VCaP (cell line): ENCODE results near the gene IRF1.

Source experiments
- H3K27ac ChIP-seq: fragments of 450-650 bp; 2 replicates; pipeline ENCODE4 v1.5.1; 2017
- CTCF ChIP-seq: fragments of 450-650 bp; conservative IDR thresholded peaks from 2 replicates; pipeline ENCODE4 v1.5.1; 2017; ENCODE audit warnings: mild to moderate bottlenecking, moderate library complexity

The IRF1 gene

GRCh38 chr5:132455614-132456115 is 34.9 kb downstream of the IRF1 start:
- H3K27ac ChIP-seq: no peak overlapping the region
- TF ChIP-seq CTCF: no peak

- TF ChIP-seq CTCF: no peak
- H3K27ac ChIP-seq: no peak overlapping the region
Observed at GRCh38 chr5:132454361-132454760, 36.2 kb downstream of the IRF1 start.

GRCh38 chr5:132451387-132451786 is 39.2 kb downstream of the IRF1 start:
- no peak for TF ChIP-seq CTCF
- H3K27ac ChIP-seq: no peak overlapping the region

- H3K27ac ChIP-seq: no peak overlapping the region; the same call in 1 of the 2 replicates
- no peak for TF ChIP-seq CTCF
Observed at GRCh38 chr5:132449060-132449459, 41.5 kb downstream of the IRF1 start.

- H3K27ac ChIP-seq: peak overlapping the region; percentile 52
- TF ChIP-seq CTCF: no peak
Observed at GRCh38 chr5:132447196-132447595, 43.4 kb downstream of the IRF1 start.

GRCh38 chr5:132446621-132447020 is 44.0 kb downstream of the IRF1 start:
- H3K27ac ChIP-seq: peak overlapping the region; percentile 52
- TF ChIP-seq CTCF: no peak

GRCh38 chr5:132445930-132446329 is 44.6 kb downstream of the IRF1 start:
- peak overlapping the region; percentile 52 for H3K27ac ChIP-seq
- no peak for TF ChIP-seq CTCF

- H3K27ac ChIP-seq: no peak overlapping the region
- TF ChIP-seq CTCF: no peak
Observed at GRCh38 chr5:132445640-132445923, 45.0 kb downstream of the IRF1 start.
